ENCODE results near the gene EHD4.

- TF ChIP-seq MYC (IDR thresholded peaks at IDR 0.05; ENCODE audit: borderline replicate concordance, low read length) (no peak), CTCF (IDR thresholded peaks at IDR 0.05) (no peak), RCOR1 (IDR thresholded peaks at IDR 0.05; ENCODE audit: low read depth, low read length) (no peak), MAX (IDR thresholded peaks at IDR 0.05) (no peak), POLR2A (IDR thresholded peaks at IDR 0.05; ENCODE audit: low read length) (no peak), JUN (IDR thresholded peaks at IDR 0.05) (no peak), MAFK (IDR thresholded peaks at IDR 0.05; ENCODE audit: partially characterized antibody) (no peak)
Measured at GRCh38 chr15:41919954-41920538, 52.3 kb downstream of the EHD4 start.

All from A549 (cell line).